HG03571 (cell line): ENCODE data around the gene HS6ST1.

Experiments used
- ATAC-seq: cut with Tn5 transposase; IDR thresholded peaks from one replicate; pipeline ENCODE4 v1.9.1; 2021; ENCODE audit not compliant: unreplicated experiment

HS6ST1 gene

GRCh38 chr2:128300151-128301020 is 18.3 kb downstream of the HS6ST1 start:
- ATAC-seq = no peak

- no peak for ATAC-seq
These were observed 19.0 kb downstream of the HS6ST1 start for GRCh38 chr2:128299628-128300027.

- ATAC-seq = no peak
These were observed 19.7 kb downstream of the HS6ST1 start for GRCh38 chr2:128298846-128299507.

- ATAC-seq = no peak
These were observed 20.4 kb downstream of the HS6ST1 start for GRCh38 chr2:128298286-128298685.

GRCh38 chr2:128293870-128294455 is 24.7 kb downstream of the HS6ST1 start:
- no peak for ATAC-seq

GRCh38 chr2:128293426-128293755 is 25.3 kb downstream of the HS6ST1 start:
- ATAC-seq = no peak

- no peak for ATAC-seq
These were observed 25.9 kb downstream of the HS6ST1 start for GRCh38 chr2:128292599-128293425.

- no peak for ATAC-seq
These were observed 26.6 kb downstream of the HS6ST1 start for GRCh38 chr2:128291844-128292598.

- ATAC-seq = no peak
These were observed 27.4 kb downstream of the HS6ST1 start for GRCh38 chr2:128291161-128291843.

- ATAC-seq = no peak
These were observed 28.3 kb downstream of the HS6ST1 start for GRCh38 chr2:128290356-128290755.

- no peak for ATAC-seq
These were observed 29.2 kb downstream of the HS6ST1 start for GRCh38 chr2:128289439-128289838.

- ATAC-seq = no peak
These were observed 29.9 kb downstream of the HS6ST1 start for GRCh38 chr2:128288781-128289180.

- no peak for ATAC-seq
These were observed 30.6 kb downstream of the HS6ST1 start for GRCh38 chr2:128287780-128288735.

GRCh38 chr2:128286905-128287779 is 31.5 kb downstream of the HS6ST1 start:
- no peak for ATAC-seq

- ATAC-seq = no peak
These were observed 32.5 kb downstream of the HS6ST1 start for GRCh38 chr2:128286011-128286721.

GRCh38 chr2:128285329-128285931 is 33.2 kb downstream of the HS6ST1 start:
- ATAC-seq = no peak

- no peak for ATAC-seq
These were observed 33.8 kb downstream of the HS6ST1 start for GRCh38 chr2:128284841-128285240.
